ENCODE results near the gene PIEZO2.

Gene PIEZO2

GRCh38 chr18:11113046-11113548 is 36.3 kb downstream of the PIEZO2 start:
- Histone ChIP-seq H3K9ac (ENCODE audit: low read length) (no peak overlapping the region), H3K36me3 (ENCODE audit: insufficient read depth, low read length) (no peaks in the 10 kb centered on the region), H3K4me3 (ENCODE audit: low read depth, low read length, poor library complexity, severe bottlenecking) (no peak overlapping the region), H3K9me2 (ENCODE audit: low read depth, low read length) (no peaks in the 10 kb centered on the region), H2AFZ (ENCODE audit: low read length) (no peak overlapping the region), H3K27ac (ENCODE audit: low read depth, low read length, poor library complexity, severe bottlenecking) (no peak overlapping the region), H3F3A (ENCODE audit: insufficient read depth, low read length) (no peaks in the 10 kb centered on the region), H4K20me1 (ENCODE audit: insufficient read depth, low read length) (no peaks in the 10 kb centered on the region), H3K4me1 (ENCODE audit: insufficient read depth, low read length, severe bottlenecking) (no peaks in the 10 kb centered on the region), H3K4me2 (ENCODE audit: low read length) (no peak overlapping the region), H3K79me2 (ENCODE audit: insufficient read depth, low read length) (no peaks in the 10 kb centered on the region), H3K9me3 (ENCODE audit: low read length) (no peaks in the 10 kb centered on the region), H3K27me3 (ENCODE audit: insufficient read depth, low read length) (no peaks in the 10 kb centered on the region)
- TF ChIP-seq CTCF (IDR thresholded peaks at IDR 0.05; ENCODE audit: low read length) (no peak), EZH2 (IDR thresholded peaks at IDR 0.05; ENCODE audit: borderline replicate concordance, low read length) (no peak)

- TF ChIP-seq CTCF (IDR thresholded peaks at IDR 0.05; ENCODE audit: low read length) (no peak), EZH2 (IDR thresholded peaks at IDR 0.05; ENCODE audit: borderline replicate concordance, low read length) (no peak)
- Histone ChIP-seq H3K36me3 (ENCODE audit: insufficient read depth, low read length) (no peaks in the 10 kb centered on the region), H3K9me3 (ENCODE audit: low read length) (no peaks in the 10 kb centered on the region), H3K9me2 (ENCODE audit: low read depth, low read length) (no peaks in the 10 kb centered on the region), H3K9ac (ENCODE audit: low read length) (no peak overlapping the region), H4K20me1 (ENCODE audit: insufficient read depth, low read length) (no peaks in the 10 kb centered on the region), H3K4me1 (ENCODE audit: insufficient read depth, low read length, severe bottlenecking) (no peaks in the 10 kb centered on the region), H3K4me2 (ENCODE audit: low read length) (no peak overlapping the region), H3K79me2 (ENCODE audit: insufficient read depth, low read length) (no peaks in the 10 kb centered on the region), H2AFZ (ENCODE audit: low read length) (no peak overlapping the region), H3K27me3 (ENCODE audit: insufficient read depth, low read length) (no peaks in the 10 kb centered on the region), H3K4me3 (ENCODE audit: low read depth, low read length, poor library complexity, severe bottlenecking) (no peak overlapping the region), H3K27ac (ENCODE audit: low read depth, low read length, poor library complexity, severe bottlenecking) (no peak overlapping the region), H3F3A (ENCODE audit: insufficient read depth, low read length) (no peaks in the 10 kb centered on the region)
Observed at GRCh38 chr18:11112286-11112685, 37.1 kb downstream of the PIEZO2 start.

GRCh38 chr18:11110509-11110908 is 38.9 kb downstream of the PIEZO2 start:
- H3K9me2 ChIP-seq (ENCODE audit: low read depth, low read length): no peaks in the 10 kb centered on the region
- H3K79me2 ChIP-seq (ENCODE audit: insufficient read depth, low read length): no peaks in the 10 kb centered on the region
- TF ChIP-seq CTCF (IDR thresholded peaks at IDR 0.05; ENCODE audit: low read length): no peak
- no peak overlapping the region for H3K9ac ChIP-seq (ENCODE audit: low read length)
- H3K9me3 ChIP-seq (ENCODE audit: low read length): no peaks in the 10 kb centered on the region
- H2AFZ ChIP-seq (ENCODE audit: low read length): no peak overlapping the region
- no peaks in the 10 kb centered on the region for H3K36me3 ChIP-seq (ENCODE audit: insufficient read depth, low read length)
- H3K4me1 ChIP-seq (ENCODE audit: insufficient read depth, low read length, severe bottlenecking): no peaks in the 10 kb centered on the region
- H3K27me3 ChIP-seq (ENCODE audit: insufficient read depth, low read length): no peaks in the 10 kb centered on the region
- H4K20me1 ChIP-seq (ENCODE audit: insufficient read depth, low read length): no peaks in the 10 kb centered on the region
- no peak overlapping the region for H3K4me2 ChIP-seq (ENCODE audit: low read length)
- no peaks in the 10 kb centered on the region for H3F3A ChIP-seq (ENCODE audit: insufficient read depth, low read length)
- no peak overlapping the region for H3K27ac ChIP-seq (ENCODE audit: low read depth, low read length, poor library complexity, severe bottlenecking)
- no peak overlapping the region for H3K4me3 ChIP-seq (ENCODE audit: low read depth, low read length, poor library complexity, severe bottlenecking)

Data from OCI-LY1 (cell line).